ENCODE data around the gene PCDHB9.
A peak's percentile ranks its signal among the peaks of the same experiment; 100 is the strongest.
"Not testable (repeated sequence)": the region's sequence is repeated elsewhere in the genome, so short reads cannot be mapped to it uniquely, and the experiment has no call there.

The PCDHB9 gene

GRCh38 chr5:141186897-141187512, at the start of gene PCDHB9:
Gene PCDHB9 (plus strand): TSS chr5:141187161. CDS start chr5:141187319, 158 bp downstream.
- DNase-seq = peak; percentile 4

GRCh38 chr5:141137346-141137745, 49.6 kb upstream of the PCDHB9 start:
- DNase-seq = not testable (repeated sequence)

- no peak for DNase-seq
Measured at GRCh38 chr5:141149812-141150211, 37.1 kb upstream of the PCDHB9 start, which contains the start of gene PCDHB6. Gene PCDHB6 (plus strand): TSS chr5:141150057. CDS start chr5:141150258, 201 bp downstream.

GRCh38 chr5:141150224-141150992, 36.6 kb upstream of the PCDHB9 start:
- DNase-seq = no peak

- DNase-seq = no peak
Measured at GRCh38 chr5:141150993-141151325, 36.0 kb upstream of the PCDHB9 start.

GRCh38 chr5:141151632-141152031, 35.3 kb upstream of the PCDHB9 start:
- not testable (repeated sequence) for DNase-seq

GRCh38 chr5:141152096-141152495, 34.9 kb upstream of the PCDHB9 start:
- not testable (repeated sequence) for DNase-seq

GRCh38 chr5:141155540-141156374, 31.2 kb upstream of the PCDHB9 start:
- DNase-seq = no peak

- DNase-seq = not testable (repeated sequence)
Measured at GRCh38 chr5:141157356-141157755, 29.6 kb upstream of the PCDHB9 start.

- DNase-seq = not testable (repeated sequence)
Measured at GRCh38 chr5:141157901-141158300, 29.1 kb upstream of the PCDHB9 start.

- DNase-seq = no peak
Measured at GRCh38 chr5:141172381-141173204, 14.4 kb upstream of the PCDHB9 start, which contains the start of gene PCDHB7. Gene PCDHB7 (plus strand): TSS chr5:141172644. CDS start chr5:141172836, 192 bp downstream.

GRCh38 chr5:141174291-141175104, 12.5 kb upstream of the PCDHB9 start:
- not testable (repeated sequence) for DNase-seq

GRCh38 chr5:141175933-141176332, 11.0 kb upstream of the PCDHB9 start:
- no peak for DNase-seq

- not testable (repeated sequence) for DNase-seq
Measured at GRCh38 chr5:141177577-141178191, 9.3 kb upstream of the PCDHB9 start, which contains the start of gene PCDHB8. Gene PCDHB8 (plus strand): TSS chr5:141177790. CDS start chr5:141178035, 245 bp downstream.

GRCh38 chr5:141179371-141179770, 7.6 kb upstream of the PCDHB9 start:
- DNase-seq = not testable (repeated sequence)

GRCh38 chr5:141179876-141180275, 7.1 kb upstream of the PCDHB9 start:
- DNase-seq = not testable (repeated sequence)

GRCh38 chr5:141180313-141180712, 6.6 kb upstream of the PCDHB9 start:
- no peak for DNase-seq

- DNase-seq = peak; percentile 4
Measured at GRCh38 chr5:141182248-141182647, 4.7 kb upstream of the PCDHB9 start, which contains the start of gene PCDHB16. Gene PCDHB16 (plus strand): TSS chr5:141182387. CDS start chr5:141182560, 173 bp downstream.

- not testable (repeated sequence) for DNase-seq
Measured at GRCh38 chr5:141184117-141184855, 2.7 kb upstream of the PCDHB9 start.

- DNase-seq = not testable (repeated sequence)
Measured at GRCh38 chr5:141188682-141189081, 1.7 kb downstream of the PCDHB9 start.
